HG03354 (cell line): ENCODE results near the gene RAPGEF5.

Experiments used
- ATAC-seq: cut with Tn5 transposase; IDR thresholded peaks from one replicate; pipeline ENCODE4 v1.9.1; 2021; ENCODE audit warnings: mild to moderate bottlenecking; ENCODE audit not compliant: unreplicated experiment, poor library complexity, severe bottlenecking

RAPGEF5 gene

GRCh38 chr7:22278660-22279059, 78.3 kb downstream of the RAPGEF5 start:
- no peak for ATAC-seq

GRCh38 chr7:22277375-22277774, 79.6 kb downstream of the RAPGEF5 start:
- ATAC-seq: no peak

- no peak for ATAC-seq
Observed at GRCh38 chr7:22275661-22276060, 81.3 kb downstream of the RAPGEF5 start.

GRCh38 chr7:22271311-22271710, 85.6 kb downstream of the RAPGEF5 start:
- ATAC-seq: no peak

GRCh38 chr7:22270371-22270770, 86.6 kb downstream of the RAPGEF5 start:
- no peak for ATAC-seq

- ATAC-seq: no peak
Observed at GRCh38 chr7:22269963-22270362, 87.0 kb downstream of the RAPGEF5 start.

DNA sequence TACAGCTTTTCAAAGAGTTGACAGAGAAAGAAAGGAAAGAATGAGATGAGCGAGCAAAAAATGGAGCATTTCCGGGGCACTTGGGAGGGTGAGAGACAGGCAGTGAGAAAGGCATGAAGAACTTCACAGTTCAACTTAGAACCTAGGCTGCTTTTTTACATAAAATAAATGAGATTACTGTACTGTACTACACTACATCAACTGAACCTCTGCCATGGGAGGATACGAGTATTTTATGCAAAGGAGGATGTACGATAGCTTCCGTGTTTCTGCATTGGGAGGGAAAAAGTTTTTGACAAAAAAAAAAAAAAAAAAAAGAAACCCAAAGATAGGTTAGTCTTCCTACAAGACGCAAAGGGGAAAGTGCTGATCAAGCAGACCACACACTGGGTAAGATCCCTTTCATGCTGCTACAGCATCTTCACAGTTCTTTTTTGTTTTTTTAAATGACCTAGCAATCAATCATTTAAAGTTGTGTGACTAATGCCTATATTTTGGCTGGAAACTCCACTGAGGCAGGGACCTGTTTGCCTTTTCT, 88.0 kb downstream of the RAPGEF5 start:
- no peak for ATAC-seq

GRCh38 chr7:22267930-22268615, 88.9 kb downstream of the RAPGEF5 start:
- no peak for ATAC-seq

DNA sequence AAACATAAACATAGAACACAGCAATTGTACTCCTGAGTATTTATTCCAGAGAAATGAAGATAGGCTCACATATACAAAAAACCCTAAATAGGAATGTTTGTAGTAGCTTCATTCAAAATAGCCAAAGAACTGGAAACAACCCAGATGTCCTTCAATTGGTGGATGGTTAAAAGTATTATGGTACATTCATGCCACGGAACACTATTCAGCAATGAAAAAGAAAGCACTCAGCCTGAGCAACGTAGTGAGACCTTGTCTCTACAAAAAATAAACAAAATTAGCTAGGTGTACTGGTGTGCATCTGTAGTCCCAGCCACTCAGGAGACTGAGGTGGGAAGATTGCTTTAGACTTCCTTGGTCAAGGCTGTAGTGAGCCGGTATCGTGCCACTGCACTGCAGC, 94.4 kb downstream of the RAPGEF5 start:
- no peak for ATAC-seq

DNA sequence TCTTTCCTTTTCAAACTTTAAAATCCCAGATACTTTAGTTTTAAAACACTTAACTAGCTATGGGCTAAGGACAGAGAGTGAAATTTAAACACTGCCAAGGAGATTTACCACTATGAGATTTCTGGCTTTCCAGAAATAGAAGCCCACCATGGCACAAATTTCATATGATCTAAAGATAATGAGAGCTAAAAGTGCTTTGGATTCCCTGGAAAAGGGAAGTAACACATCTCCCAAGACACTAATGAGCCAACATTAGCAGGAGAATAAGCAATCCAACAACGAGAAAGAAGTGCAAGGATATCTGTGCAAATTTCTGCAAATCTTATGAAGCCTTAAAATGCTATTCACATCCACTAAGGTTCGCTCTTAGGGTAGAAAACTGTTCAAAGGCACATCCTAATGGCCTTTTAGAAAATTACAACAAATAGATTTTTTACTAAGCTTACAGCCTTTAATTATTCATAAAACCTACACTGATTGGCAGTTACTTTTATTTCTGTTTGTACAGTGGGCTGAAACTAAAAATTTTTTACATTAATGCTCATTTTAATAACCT, 100.3 kb downstream of the RAPGEF5 start:
- ATAC-seq: no peak

DNA sequence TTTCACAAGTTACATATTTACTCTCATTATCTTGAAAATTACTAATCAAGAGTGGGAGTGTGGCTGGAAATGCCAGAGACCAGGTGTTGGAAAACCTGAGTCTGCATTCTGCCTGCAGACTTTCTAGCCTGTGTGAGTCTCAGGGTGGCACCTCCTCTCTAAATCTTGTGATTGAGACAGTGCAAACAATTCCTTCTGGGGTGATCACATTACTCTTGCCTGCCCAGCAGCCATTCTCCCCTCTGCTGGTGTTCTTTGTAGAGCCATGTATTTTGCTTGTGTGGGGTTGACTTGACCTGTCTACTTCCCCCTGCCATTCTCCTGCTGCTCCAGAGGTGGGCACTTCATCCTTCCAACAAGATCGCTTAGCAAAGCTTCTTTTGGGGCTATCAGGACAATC, 101.1 kb downstream of the RAPGEF5 start:
- no peak for ATAC-seq

GRCh38 chr7:22255342-22255741, 101.6 kb downstream of the RAPGEF5 start:
- no peak for ATAC-seq

DNA sequence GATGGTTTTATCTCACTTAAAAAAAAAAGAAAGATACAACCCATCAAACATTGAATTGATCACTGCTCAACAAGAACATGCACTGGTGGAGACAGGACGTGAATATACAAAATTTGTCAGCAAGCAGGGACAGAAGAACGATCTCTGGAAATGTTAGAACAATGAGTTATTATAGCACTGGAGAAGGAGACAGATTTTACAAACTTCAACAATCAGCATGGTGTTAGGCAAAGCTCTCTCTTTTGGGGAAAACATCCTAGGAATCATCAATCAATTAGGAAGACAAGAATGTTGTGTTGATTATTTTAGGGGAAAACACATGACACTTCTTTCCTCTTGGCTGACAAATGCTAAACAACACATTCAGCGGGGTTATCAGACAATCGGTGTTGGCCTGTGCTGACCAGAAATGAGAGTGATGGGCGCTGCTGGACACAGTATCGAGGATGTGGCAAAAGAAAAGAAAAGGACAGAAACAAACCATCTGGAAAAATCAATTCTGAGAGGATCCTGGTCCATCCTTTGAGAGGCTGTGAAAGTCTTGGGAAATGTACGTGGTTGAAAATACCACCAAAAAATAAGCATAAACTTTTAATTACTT, 103.9 kb downstream of the RAPGEF5 start:
- no peak for ATAC-seq

- ATAC-seq: no peak
Observed at GRCh38 chr7:22252016-22252415, 104.9 kb downstream of the RAPGEF5 start.

DNA sequence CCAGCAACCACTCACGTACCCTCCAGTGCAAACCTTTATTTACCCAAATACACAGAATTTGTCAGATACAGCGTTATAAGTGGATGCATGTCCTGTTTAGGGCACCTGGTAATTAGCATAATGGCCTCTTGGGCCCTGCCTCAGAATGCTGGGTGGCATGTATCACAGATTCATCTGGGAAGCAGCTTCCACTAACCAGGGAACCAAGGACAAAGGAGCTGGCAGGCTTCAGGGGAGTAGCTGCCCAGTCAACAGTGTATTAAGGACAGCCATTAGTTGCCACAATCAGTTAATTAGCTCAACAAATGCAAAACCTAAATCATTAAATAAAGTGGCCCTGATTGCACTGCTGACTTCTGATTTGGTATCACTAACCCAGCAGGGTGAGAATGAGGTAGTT, 105.7 kb downstream of the RAPGEF5 start:
- ATAC-seq: no peak

DNA sequence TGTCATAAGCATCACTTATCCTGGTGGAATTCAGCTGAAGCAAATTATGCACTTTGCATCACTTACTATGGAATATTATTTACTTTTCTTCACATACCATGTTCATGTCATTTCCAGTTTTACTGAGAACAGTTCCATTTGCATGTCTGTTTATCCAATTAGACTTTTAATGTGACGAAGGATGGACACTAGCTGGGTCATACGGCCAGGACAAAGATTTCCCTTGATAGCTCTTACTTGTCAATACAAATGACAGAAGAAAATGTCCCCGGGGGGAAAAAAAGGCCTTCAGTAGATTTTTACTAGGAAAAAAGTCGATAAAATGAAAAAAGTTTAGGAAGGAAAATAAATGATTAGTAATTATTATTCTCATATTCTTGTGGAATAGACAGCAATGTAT, 106.6 kb downstream of the RAPGEF5 start:
- ATAC-seq: no peak

DNA sequence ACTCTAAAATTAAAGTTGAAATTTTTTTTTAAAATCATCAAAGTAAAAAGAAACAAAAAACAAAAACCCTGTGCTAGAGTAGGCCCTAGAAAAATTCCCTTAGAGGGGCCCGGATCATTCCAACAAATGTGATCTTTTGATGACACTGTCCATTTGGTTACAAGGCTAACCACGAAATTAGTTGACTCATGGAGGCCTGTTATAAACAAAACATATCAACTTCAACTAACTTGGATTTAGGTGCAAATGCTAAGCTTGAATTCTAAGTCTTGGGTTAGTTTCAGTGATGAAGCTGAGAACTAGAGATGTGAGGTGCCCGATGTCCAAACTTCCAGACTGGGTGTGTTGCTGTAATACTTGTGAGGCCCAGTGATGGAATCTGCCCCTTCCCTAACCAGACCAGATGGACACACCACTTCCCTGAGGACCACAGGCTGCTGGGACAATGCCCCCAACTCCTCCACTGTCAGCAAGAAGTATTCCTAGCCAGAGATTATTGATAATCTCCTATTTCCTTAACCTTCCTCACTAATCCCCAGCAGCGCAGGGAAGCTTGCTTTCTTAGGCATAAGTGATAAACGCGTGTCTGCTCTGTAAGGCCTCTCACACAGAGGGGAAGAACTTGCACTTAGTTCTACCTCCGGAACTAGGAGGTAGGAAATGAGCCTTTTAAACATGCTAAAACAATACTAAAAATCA, 108.7 kb downstream of the RAPGEF5 start:
- ATAC-seq: no peak

DNA sequence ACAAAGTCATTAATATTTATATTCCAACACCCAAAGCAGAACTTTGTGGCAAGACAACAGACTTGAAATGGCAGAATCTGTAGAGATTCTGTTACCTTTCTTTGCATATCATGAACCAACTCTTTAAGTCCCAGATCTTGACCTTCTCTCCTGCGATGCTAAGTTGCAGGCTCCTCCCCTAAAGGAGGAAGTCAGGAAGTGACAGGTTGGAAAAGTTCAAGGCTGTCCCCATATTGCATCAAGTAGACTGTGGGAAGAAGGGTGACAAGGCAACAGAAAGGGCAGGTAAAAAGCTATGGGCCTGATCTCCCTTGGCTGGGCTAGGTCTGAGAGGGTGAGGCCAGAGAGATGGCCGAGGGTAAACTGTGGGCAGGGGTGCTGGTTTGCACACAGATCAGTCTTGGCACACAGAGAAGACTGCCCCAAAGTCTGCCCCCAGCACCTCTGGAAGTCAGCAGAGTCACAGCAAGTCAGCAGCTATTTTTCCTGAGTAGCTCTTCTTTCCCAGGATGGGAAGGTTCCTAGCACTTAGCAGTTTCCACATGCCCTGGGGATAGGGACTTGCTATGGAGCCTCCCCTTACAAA, 115.1 kb downstream of the RAPGEF5 start:
- ATAC-seq: no peak

GRCh38 chr7:22240904-22241571, 115.9 kb downstream of the RAPGEF5 start:
- ATAC-seq: no peak
